ENCODE results near the gene FBLN2. TPM values are rescaled to one million over a fixed set of nuclear protein-coding genes. Genes with fewer than 3 reads are reported as not detected.
A peak's percentile ranks its signal among the peaks of the same experiment; 100 is the strongest.

The FBLN2 gene
- total and polyA plus RNA-seq, 7 experiments from 2014 or later, result 0.11 to 1.5 TPM; not detected in 5

DNA sequence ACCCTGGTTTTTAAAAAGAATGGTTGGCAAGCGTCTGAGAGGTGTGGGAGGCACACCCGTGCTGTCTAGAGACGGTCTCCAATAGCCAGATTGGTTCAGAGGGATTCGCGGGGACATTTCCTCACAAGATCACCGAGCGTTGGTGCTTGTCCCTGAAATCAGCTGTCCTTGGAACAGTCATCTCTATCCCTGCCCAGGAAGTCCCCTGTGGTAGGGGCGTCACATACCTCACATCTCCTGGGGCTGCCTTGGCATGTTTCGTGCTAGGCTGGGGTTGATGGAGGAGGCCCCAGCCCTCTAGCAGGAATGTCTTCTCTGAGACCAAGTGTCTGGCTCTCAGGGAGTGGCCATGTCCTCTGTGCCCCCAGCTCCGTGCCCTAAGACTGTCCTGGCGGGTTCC, 6.8 kb downstream of the FBLN2 start:
- no peak overlapping the region for H3K4me3 ChIP-seq (ENCODE audit: low read length)
- no peaks in the 10 kb centered on the region for H3K4me1 ChIP-seq (ENCODE audit: control insufficient read depth in 2 of 2, insufficient read depth in 2 of 2, low read length in 2 of 2)
- CTCF ChIA-PET, result no interaction called here
- no peaks in the 10 kb centered on the region for H3K36me3 ChIP-seq (ENCODE audit: control insufficient read depth in 2 of 3, insufficient read depth in 3 of 3, low read length in 3 of 3)
- no peaks in the 10 kb centered on the region for H3K9me3 ChIP-seq (ENCODE audit: control insufficient read depth in 2 of 3, low read length in 3 of 3)
- Mint-ChIP-seq H3K9me3 (no peaks in the 10 kb centered on the region), H3K27me3 (peaks cover 6 to 36% (median 25%) of the 10 kb centered on the region in 5 donors), H3K27ac (no peak overlapping the region), H3K4me3 (no peak overlapping the region), H3K36me3 (no peaks in the 10 kb centered on the region), H3K4me1 (no peaks in the 10 kb centered on the region)
- no peak overlapping the region for H3K27ac ChIP-seq (ENCODE audit: low read depth, low read length)
- no peaks in the 10 kb centered on the region for H3K27me3 ChIP-seq (ENCODE audit: control insufficient read depth in 2 of 2, insufficient read depth in 2 of 2, low read length in 2 of 2)
- DNase-seq (no peak), ATAC-seq (no peak)
- intact Hi-C loops (cut with micrococcal nuclease), result no loop called here
- POLR2A ChIA-PET, result no interaction called here

DNA sequence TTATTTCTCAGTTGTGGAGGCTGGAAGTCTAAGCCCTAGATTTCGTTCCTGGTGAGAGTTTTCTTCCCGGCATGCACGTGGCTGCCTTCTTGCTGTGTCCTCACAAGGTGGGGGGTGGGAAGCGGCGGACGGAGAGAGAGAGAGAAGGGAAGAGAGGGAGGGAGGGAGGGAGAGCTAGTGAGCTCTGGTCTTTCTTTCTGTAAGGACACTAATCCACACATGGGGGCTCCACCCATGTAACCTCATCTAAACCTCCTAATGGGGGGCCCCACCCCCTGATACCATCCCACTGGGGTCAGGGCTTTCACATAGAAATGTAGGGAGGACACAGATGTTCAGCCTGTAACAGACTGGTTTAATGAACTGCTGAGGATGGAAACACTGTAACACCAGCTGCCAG, 7.3 kb downstream of the FBLN2 start:
- Histone ChIP-seq H3K27ac (ENCODE audit: low read depth, low read length) (no peak overlapping the region), H3K4me1 (ENCODE audit: control insufficient read depth in 2 of 2, insufficient read depth in 2 of 2, low read length in 2 of 2) (no peaks in the 10 kb centered on the region), H3K4me3 (ENCODE audit: low read length) (no peak overlapping the region), H3K27me3 (ENCODE audit: control insufficient read depth in 2 of 2, insufficient read depth in 2 of 2, low read length in 2 of 2) (no peaks in the 10 kb centered on the region), H3K9me3 (ENCODE audit: control insufficient read depth in 2 of 3, low read length in 3 of 3) (no peaks in the 10 kb centered on the region), H3K36me3 (ENCODE audit: control insufficient read depth in 2 of 3, insufficient read depth in 3 of 3, low read length in 3 of 3) (no peaks in the 10 kb centered on the region)
- no peaks in the 10 kb centered on the region for H3K4me1 Mint-ChIP-seq
- H3K36me3 Mint-ChIP-seq, result no peaks in the 10 kb centered on the region
- no peak overlapping the region for H3K4me3 Mint-ChIP-seq
- ChIA-PET CTCF (no interaction called here), POLR2A (no interaction called here)
- no peak overlapping the region for H3K27ac Mint-ChIP-seq
- ATAC-seq (no peak), DNase-seq (no peak)
- intact Hi-C loops (cut with micrococcal nuclease), result no loop called here
- peaks cover 6 to 34% (median 26%) of the 10 kb centered on the region in 5 donors for H3K27me3 Mint-ChIP-seq
- no peaks in the 10 kb centered on the region for H3K9me3 Mint-ChIP-seq

DNA sequence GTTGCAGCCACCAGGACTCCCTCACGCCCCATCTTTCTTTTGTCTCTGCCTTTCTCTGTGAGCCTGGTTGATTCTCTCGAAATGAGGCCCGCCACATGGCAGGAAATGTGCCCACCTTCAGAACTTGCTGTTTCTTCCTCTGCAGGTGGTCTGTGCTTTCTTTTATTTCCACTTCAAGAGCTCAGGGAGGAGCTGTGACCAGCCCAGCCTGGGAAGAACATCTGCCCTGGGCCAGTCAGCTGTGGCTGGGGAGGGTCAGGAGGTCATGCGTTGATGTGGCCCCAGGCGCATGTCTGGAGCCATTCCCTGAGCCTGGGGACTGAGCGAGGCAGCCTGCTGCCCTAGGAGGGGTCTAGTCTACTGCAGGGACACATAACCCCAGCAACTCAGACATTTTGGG, 8.0 kb downstream of the FBLN2 start:
- Mint-ChIP-seq H3K27me3 (peaks cover 6 to 33% (median 30%) of the 10 kb centered on the region in 5 donors), H3K27ac (no peak overlapping the region)
- DNase-seq, result no peak

DNA sequence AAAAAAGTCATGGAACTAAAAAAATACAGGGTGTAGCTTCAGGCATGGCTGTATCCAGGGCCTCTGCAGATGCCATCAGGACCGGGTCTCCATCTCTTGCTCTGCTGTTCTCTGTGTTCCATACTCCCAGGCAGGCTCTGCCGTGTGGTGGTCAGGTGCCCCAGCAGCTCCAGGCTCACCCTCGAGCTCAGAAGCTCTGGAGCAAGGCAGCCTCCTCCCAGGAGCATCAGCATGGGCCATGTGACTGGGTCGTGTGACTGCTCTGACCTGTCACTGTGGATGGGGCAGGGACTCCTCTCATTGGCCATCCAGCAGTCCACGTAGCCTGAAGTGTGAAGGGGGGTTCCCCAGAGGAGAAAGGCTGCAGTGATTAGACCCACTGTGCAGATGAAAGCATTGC, 8.5 kb downstream of the FBLN2 start:
- DNase-seq, result no peak
- Histone ChIP-seq H3K9me3 (ENCODE audit: control insufficient read depth in 2 of 3, low read length in 3 of 3) (no peaks in the 10 kb centered on the region), H3K27me3 (ENCODE audit: control insufficient read depth in 2 of 2, insufficient read depth in 2 of 2, low read length in 2 of 2) (no peaks in the 10 kb centered on the region), H3K27ac (ENCODE audit: low read depth, low read length) (no peak overlapping the region), H3K36me3 (ENCODE audit: control insufficient read depth in 2 of 3, insufficient read depth in 3 of 3, low read length in 3 of 3) (no peaks in the 10 kb centered on the region), H3K4me1 (ENCODE audit: control insufficient read depth in 2 of 2, insufficient read depth in 2 of 2, low read length in 2 of 2) (no peaks in the 10 kb centered on the region), H3K4me3 (ENCODE audit: low read length) (no peak overlapping the region)
- Mint-ChIP-seq H3K27me3 (peaks cover 6 to 31% (median 29%) of the 10 kb centered on the region in 5 donors), H3K36me3 (no peaks in the 10 kb centered on the region), H3K9me3 (no peaks in the 10 kb centered on the region), H3K4me3 (no peak overlapping the region), H3K27ac (no peak overlapping the region), H3K4me1 (no peaks in the 10 kb centered on the region)
- intact Hi-C loops (cut with micrococcal nuclease), result no loop called here
- peak; percentile 12 for ATAC-seq
- ChIA-PET CTCF (no interaction called here), POLR2A (no interaction called here)

More for the DNA sequence above, 8.0 kb downstream of the FBLN2 start:
- H3K4me1 Mint-ChIP-seq, result no peaks in the 10 kb centered on the region
- ChIA-PET POLR2A (no interaction called here), CTCF (no interaction called here)
- ATAC-seq, result no peak
- Histone ChIP-seq H3K9me3 (ENCODE audit: control insufficient read depth in 2 of 3, low read length in 3 of 3) (no peaks in the 10 kb centered on the region), H3K4me3 (ENCODE audit: low read length) (no peak overlapping the region), H3K4me1 (ENCODE audit: control insufficient read depth in 2 of 2, insufficient read depth in 2 of 2, low read length in 2 of 2) (no peaks in the 10 kb centered on the region), H3K36me3 (ENCODE audit: control insufficient read depth in 2 of 3, insufficient read depth in 3 of 3, low read length in 3 of 3) (no peaks in the 10 kb centered on the region), H3K27me3 (ENCODE audit: control insufficient read depth in 2 of 2, insufficient read depth in 2 of 2, low read length in 2 of 2) (no peaks in the 10 kb centered on the region), H3K27ac (ENCODE audit: low read depth, low read length) (no peak overlapping the region)
- no peaks in the 10 kb centered on the region for H3K9me3 Mint-ChIP-seq
- H3K4me3 Mint-ChIP-seq, result no peak overlapping the region
- H3K36me3 Mint-ChIP-seq, result no peaks in the 10 kb centered on the region
- intact Hi-C loops (cut with micrococcal nuclease), result no loop called here

DNA sequence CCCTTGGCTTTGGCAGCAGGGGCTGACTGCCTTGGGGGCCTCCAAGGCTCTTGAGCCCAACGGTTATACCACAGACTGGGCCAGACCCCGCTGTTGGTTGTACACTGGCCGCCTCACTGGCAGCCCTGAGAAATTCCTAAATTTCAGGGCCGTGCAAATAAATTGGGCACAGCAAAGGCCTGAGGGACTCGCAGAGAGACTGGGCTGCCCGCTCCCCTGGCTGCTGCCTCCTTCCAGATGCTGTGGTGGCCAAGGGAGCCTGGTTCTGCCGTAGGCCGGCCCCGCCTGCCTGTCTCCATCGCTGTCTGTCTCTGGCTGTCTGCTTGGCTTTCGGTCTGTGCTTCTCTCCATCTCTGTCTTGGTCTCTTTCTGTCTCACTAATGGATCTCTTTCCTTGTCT, 9.0 kb downstream of the FBLN2 start:
- intact Hi-C loops (cut with micrococcal nuclease), result no loop called here
- Histone ChIP-seq H3K4me1 (ENCODE audit: control insufficient read depth in 2 of 2, insufficient read depth in 2 of 2, low read length in 2 of 2) (no peaks in the 10 kb centered on the region), H3K27me3 (ENCODE audit: control insufficient read depth in 2 of 2, insufficient read depth in 2 of 2, low read length in 2 of 2) (no peaks in the 10 kb centered on the region), H3K9me3 (ENCODE audit: control insufficient read depth in 2 of 3, low read length in 3 of 3) (no peaks in the 10 kb centered on the region), H3K36me3 (ENCODE audit: control insufficient read depth in 2 of 3, insufficient read depth in 3 of 3, low read length in 3 of 3) (no peaks in the 10 kb centered on the region), H3K4me3 (ENCODE audit: low read length) (no peak overlapping the region), H3K27ac (ENCODE audit: low read depth, low read length) (no peak overlapping the region)
- ATAC-seq (no peak), DNase-seq (no peak)
- H3K4me3 Mint-ChIP-seq, result no peak overlapping the region
- no peaks in the 10 kb centered on the region for H3K9me3 Mint-ChIP-seq
- H3K27me3 Mint-ChIP-seq, result peaks cover 6 to 31% (median 26%) of the 10 kb centered on the region in 5 donors
- ChIA-PET POLR2A (no interaction called here), CTCF (no interaction called here)
- no peaks in the 10 kb centered on the region for H3K36me3 Mint-ChIP-seq
- no peaks in the 10 kb centered on the region for H3K4me1 Mint-ChIP-seq
- H3K27ac Mint-ChIP-seq, result no peak overlapping the region

DNA sequence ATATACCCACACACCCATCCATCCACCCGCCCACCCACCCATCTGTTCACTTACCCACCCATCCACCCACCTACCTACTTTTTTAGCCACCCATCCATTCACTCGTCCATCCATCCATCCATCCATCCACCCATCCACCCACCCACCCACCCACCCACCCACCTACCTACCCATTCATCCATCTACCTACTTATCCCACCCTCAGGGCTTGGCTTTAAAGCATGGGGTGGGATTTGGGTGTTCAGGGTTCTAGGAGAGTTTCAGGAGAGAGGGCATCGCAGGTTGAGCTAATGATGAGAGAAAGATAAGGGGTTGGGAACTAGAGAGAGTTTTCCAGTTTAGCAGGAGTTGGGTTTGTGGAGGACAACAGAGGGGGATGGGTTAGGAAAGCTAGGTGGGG, 9.7 kb downstream of the FBLN2 start:
- no peak overlapping the region for H3K4me3 Mint-ChIP-seq
- CTCF ChIA-PET, result no interaction called here
- H3K27me3 Mint-ChIP-seq, result peaks cover 6 to 32% (median 19%) of the 10 kb centered on the region in 5 donors

DNA sequence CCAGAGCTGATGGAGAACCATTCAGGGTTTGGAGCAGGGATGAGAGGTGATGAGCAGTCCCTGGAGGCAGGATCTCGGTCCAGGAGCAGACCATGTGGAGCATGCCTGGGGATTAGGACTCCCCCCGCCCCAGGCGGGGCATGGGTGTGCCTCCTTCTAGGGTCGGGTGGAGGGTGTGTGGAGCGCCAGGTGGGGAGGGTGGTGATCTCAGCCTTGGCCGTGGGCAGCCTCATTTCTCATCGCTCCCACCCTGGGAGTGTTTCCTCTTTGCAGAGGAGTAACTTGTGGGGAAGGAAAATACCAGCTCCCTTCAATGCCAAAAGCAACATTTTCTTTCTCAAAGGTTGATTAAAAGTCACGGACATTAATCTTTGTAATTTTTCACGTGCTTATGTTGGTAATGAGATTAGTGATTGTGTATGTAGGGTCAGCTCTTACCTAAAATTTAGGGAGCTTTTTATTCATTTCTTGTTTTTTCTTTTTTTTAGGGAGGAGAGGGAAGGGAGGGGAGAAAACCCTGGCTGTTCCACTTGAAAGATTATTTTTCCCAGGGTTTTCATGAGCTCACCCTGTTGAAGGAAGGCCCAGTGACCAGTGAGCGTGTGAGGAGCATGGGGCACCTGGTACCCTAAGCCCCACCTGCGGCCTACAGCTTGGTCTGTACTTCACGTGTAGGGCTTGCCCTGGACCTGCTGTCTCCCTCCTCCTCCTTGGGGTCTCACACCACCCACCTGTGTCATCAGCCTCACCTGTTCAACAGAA, 11.0 kb downstream of the FBLN2 start:
- ATAC-seq (no peak), DNase-seq (no peak)
- H3K9me3 ChIP-seq (ENCODE audit: control insufficient read depth in 2 of 3, low read length in 3 of 3), result no peaks in the 10 kb centered on the region
- CTCF ChIA-PET, result no interaction called here
- no peaks in the 10 kb centered on the region for H3K27me3 ChIP-seq (ENCODE audit: control insufficient read depth in 2 of 2, insufficient read depth in 2 of 2, low read length in 2 of 2)
- intact Hi-C loops (cut with micrococcal nuclease), result no loop called here
- no peak overlapping the region for H3K27ac ChIP-seq (ENCODE audit: low read depth, low read length)
- no peaks in the 10 kb centered on the region for H3K4me1 Mint-ChIP-seq
- H3K4me1 ChIP-seq (ENCODE audit: control insufficient read depth in 2 of 2, insufficient read depth in 2 of 2, low read length in 2 of 2), result no peaks in the 10 kb centered on the region
- no peak overlapping the region for H3K4me3 ChIP-seq (ENCODE audit: low read length)
- peak overlapping the region in 1 of 9 donors; percentile 11 for H3K27ac Mint-ChIP-seq
- H3K4me3 Mint-ChIP-seq, result no peak overlapping the region
- H3K36me3 ChIP-seq (ENCODE audit: control insufficient read depth in 2 of 3, insufficient read depth in 3 of 3, low read length in 3 of 3), result no peaks in the 10 kb centered on the region
- POLR2A ChIA-PET, result no interaction called here
- H3K27me3 Mint-ChIP-seq, result peaks cover 6 to 32% (median 14%) of the 10 kb centered on the region in 5 donors
- no peaks in the 10 kb centered on the region for H3K36me3 Mint-ChIP-seq
- H3K9me3 Mint-ChIP-seq, result no peaks in the 10 kb centered on the region

More for the DNA sequence above, 9.7 kb downstream of the FBLN2 start:
- Mint-ChIP-seq H3K9me3 (no peaks in the 10 kb centered on the region), H3K27ac (no peak overlapping the region), H3K4me1 (no peaks in the 10 kb centered on the region), H3K36me3 (no peaks in the 10 kb centered on the region)
- Histone ChIP-seq H3K4me3 (ENCODE audit: low read length) (no peak overlapping the region), H3K4me1 (ENCODE audit: control insufficient read depth in 2 of 2, insufficient read depth in 2 of 2, low read length in 2 of 2) (no peaks in the 10 kb centered on the region), H3K36me3 (ENCODE audit: control insufficient read depth in 2 of 3, insufficient read depth in 3 of 3, low read length in 3 of 3) (no peaks in the 10 kb centered on the region), H3K27ac (ENCODE audit: low read depth, low read length) (no peak overlapping the region), H3K9me3 (ENCODE audit: control insufficient read depth in 2 of 3, low read length in 3 of 3) (no peaks in the 10 kb centered on the region), H3K27me3 (ENCODE audit: control insufficient read depth in 2 of 2, insufficient read depth in 2 of 2, low read length in 2 of 2) (no peaks in the 10 kb centered on the region)
- ATAC-seq, result no peak
- intact Hi-C loops (cut with micrococcal nuclease), result no loop called here
- POLR2A ChIA-PET, result no interaction called here
- DNase-seq, result no peak
